K562 (cell line): ENCODE measurements around the gene ARHGEF12. TPM values are rescaled to one million over a fixed set of nuclear protein-coding genes. Genes with fewer than 3 reads are reported as not detected.

Experiments used
- CREB3L1 ChIP-seq: fragments of 450-650 bp; IDR thresholded peaks from 2 replicates; pipeline ENCODE4 v1.6.1; 2014; ENCODE audit warnings: low read depth, mild to moderate bottlenecking, moderate library complexity, borderline replicate concordance
- CREM ChIP-seq: IDR thresholded peaks from 2 replicates; pipeline ENCODE4 v1.6.1; 2014; ENCODE audit warnings: antibody characterized with exemption, low read depth
- DEAF1 ChIP-seq: fragments of 450-650 bp; formaldehyde crosslinking; IDR thresholded peaks from 2 replicates; pipeline ENCODE4 v1.4.0; 2020; ENCODE audit warnings: mild to moderate bottlenecking, moderate library complexity
- MLLT1 ChIP-seq, 2 experiments: fragments of 450-650 bp; IDR thresholded peaks; 2 replicates each; pipeline ENCODE4 v1.6.1; 2016
- RAD21 ChIP-seq, 2 experiments: fragments of 250-450 bp in 1 of 2; fragments of 450-650 bp in 1 of 2; sonication (Bioruptor Pico) in 1 of 2; formaldehyde crosslinking in 1 of 2; IDR thresholded peaks in 1 of 2; conservative IDR thresholded peaks in 1 of 2; 2 replicates each; pipeline versions ENCODE4 v1.4.0 to v1.8.0; 2020 to 2022; ENCODE audit warnings: mild to moderate bottlenecking in 2 of 2, moderate library complexity in 1 of 2
- REST ChIP-seq, 2 experiments: fragments of 450-650 bp; formaldehyde crosslinking in 1 of 2; IDR thresholded peaks; 2 replicates each; pipeline versions ENCODE4 v1.4.0 to v1.6.1; 2014 to 2020; ENCODE audit warnings: mild to moderate bottlenecking in 2 of 2, borderline replicate concordance in 1 of 2, low read depth in 1 of 2
- ZBTB49 ChIP-seq: sonication (generic); formaldehyde crosslinking; IDR thresholded peaks from 2 replicates; pipeline ENCODE4 v1.8.0; 2022; ENCODE audit warnings: missing genetic modification reagents, mild to moderate bottlenecking, borderline replicate concordance
- ZFP36 ChIP-seq: fragments of 150-350 bp; IDR thresholded peaks from 2 replicates; pipeline ENCODE4 v1.6.1; 2018; ENCODE audit warnings: low read length, low read depth; ENCODE audit not compliant: partially characterized antibody
- ZKSCAN1 ChIP-seq: fragments of 150-350 bp; IDR thresholded peaks from 2 replicates; pipeline ENCODE4 v1.6.1; 2016; ENCODE audit warnings: low read depth, low read length
- ZNF830 ChIP-seq: fragments of 250-450 bp; sonication (Bioruptor Pico); IDR thresholded peaks from 2 replicates; pipeline ENCODE4 v1.5.0; 2021; ENCODE audit warnings: mild to moderate bottlenecking
- polyA plus RNA-seq, 8 experiments: library from polyadenylated mRNA; depleted of rRNA in 4 of 8; stranded (reverse) in 5 of 8; unstranded in 3 of 8; fragments of >200 nt; fragmentation: Nextera tagmentation in 2 of 8; fragmentation: Illumina TruSeq in 1 of 8; extraction: Ambion mirVana in 2 of 8; extraction: Trizol in 1 of 8; gene quantifications; 2 replicates each; pipeline versions ENCODE4 v1.2.1 to v1.2.3, GENCODE V29; 2011 to 2014; ENCODE audit warnings: inconsistent platforms in 1 of 8, missing spikeins in 1 of 8
- total RNA-seq, 7 experiments: library from RNA; depleted of rRNA in 6 of 7; stranded (reverse); fragments of >200 nt in 6 of 7; fragmentation: Illumina TruSeq in 2 of 7; extraction: Trizol in 2 of 7; gene quantifications; 2 replicates each; pipeline versions ENCODE4 v1.2.1 to v1.2.3, GENCODE V29; 2011 to 2021; ENCODE audit warnings: low replicate concordance in 1 of 7

ARHGEF12 gene
- total and polyA plus RNA-seq, 9 of the 15 experiments (the other 6 are each of a cell fraction or from before 2014, with no cell fraction given) = 3.5 to 51.7 (median 29.5) TPM

GRCh38 chr11:120303004-120303637 is 33.1 kb upstream of the ARHGEF12 start (continued):
- TF ChIP-seq REST (IDR thresholded peaks at IDR 0.05; ENCODE audit: borderline replicate concordance) (peak; percentile 73), REST (CRISPR knock-in tag; IDR thresholded peaks at IDR 0.05; ENCODE audit: low read depth) (no peak), RAD21 (CRISPR knock-in tag; conservative IDR thresholded peaks at IDR 0.05 in 1 of 2, IDR thresholded peaks at IDR 0.05 in 1 of 2) (peak; percentile 71 to 91), ZKSCAN1 (0 out of 2 replicates have a peak, but pooled peaks have one; percentile 35), DEAF1 (CRISPR knock-in tag) (0 out of 2 replicates have a peak, but pooled peaks have one; percentile 13), MLLT1 (IDR thresholded peaks at IDR 0.05) (0 out of 4 replicates have a peak, but pooled peaks of 1 of the 2 experiments have one; percentile 32), CREB3L1 (0 out of 2 replicates have a peak, but pooled peaks have one; percentile 22), ZFP36 (peak; percentile 82), ZNF830 (CRISPR knock-in tag) (no peak), CREM (peak; percentile 86), ZBTB49 (CRISPR knock-in tag) (no peak)
